HCT116 (cell line): ENCODE measurements around the gene ABCC1. TPM values are rescaled to one million over a fixed set of nuclear protein-coding genes. Genes with fewer than 3 reads are reported as not detected.

Source experiments
- ATAC-seq: fragments of 200-7000 bp; cut with Tn5 transposase; 2 replicates; pipeline ENCODE4 v1.9.1; 2020; ENCODE audit warnings: mild to moderate bottlenecking, moderate library complexity
- BruUV-seq: library from RNA; stranded (reverse); fragments of 400-500 nt; replicated peaks from 2 replicates; lab custom pipeline; 2021; lab: Mats Ljungman, UMichigan
- CTCF ChIA-PET: fragments of 300-600 bp; sonication (Branson Sonifier 250); formaldehyde crosslinking; loops from one replicate; lab custom pipeline; 2021; ENCODE audit warnings: antibody characterized with exemption; lab: Charles Lee
- POLR2A ChIA-PET: fragments of 300-600, 350-600 bp; sonication (Branson Sonifier 250); formaldehyde crosslinking; loops from one replicate; lab custom pipeline; 2021; ENCODE audit warnings: antibody characterized with exemption; lab: Charles Lee
- RAD21 ChIA-PET, 2 experiments: fragments of 300-600 bp; sonication (Branson Sonifier 250); formaldehyde crosslinking; loops; one replicate each; lab custom pipeline; 2023; ENCODE audit warnings: low total read pairs in 2 of 2; ENCODE audit not compliant: uncharacterized antibody in 2 of 2, unreplicated experiment in 2 of 2, low non-redundant PET in 1 of 2; lab: Charles Lee
- DNase-seq: peaks from one replicate; pipeline ENCODE4 v3.0.0-alpha.2; 2010; ENCODE audit warnings: low read depth, low spot score
- H2AFZ ChIP-seq: fragments of 200-600 bp; shearing (Covaris generic), sonication (generic); 2 replicates; pipeline ENCODE4 v1.6.1; 2017; ENCODE audit warnings: low read depth, mixed run types, mixed read lengths, antibody characterized with exemption, low read length; ENCODE audit not compliant: poor library complexity, severe bottlenecking
- H3K27ac ChIP-seq: 2 replicates; pipeline ENCODE4 v1.5.1; 2012; ENCODE audit warnings: low read depth, low read length
- H3K27me3 ChIP-seq: fragments of 200-600 bp; sonication (generic); 2 replicates; pipeline ENCODE4 v1.6.1; 2016; ENCODE audit warnings: mixed run types, low read length, mixed read lengths; ENCODE audit not compliant: insufficient read depth
- H3K36me3 ChIP-seq, 2 experiments: fragments of 200-500 bp in 1 of 2; fragments of 200-600 bp in 1 of 2; sonication (Bioruptor generic) in 1 of 2; sonication (generic) in 1 of 2; 2 replicates each; pipeline versions ENCODE4 v1.5.1 to v1.6.1; 2014 to 2016; ENCODE audit warnings: low read length in 2 of 2, inconsistent platforms in 1 of 2, mixed read lengths in 1 of 2, mixed run types in 1 of 2; ENCODE audit not compliant: insufficient read depth in 2 of 2, control insufficient read depth in 1 of 2
- H3K4me1 ChIP-seq, 2 experiments: fragments of 200-600 bp in 1 of 2; sonication (generic) in 1 of 2; 2 replicates each; pipeline versions ENCODE4 v1.5.1 to v1.6.1; 2012 to 2017; ENCODE audit warnings: low read length in 2 of 2, inconsistent platforms in 1 of 2, mild to moderate bottlenecking in 1 of 2, mixed read lengths in 1 of 2, mixed run types in 1 of 2, moderate library complexity in 1 of 2; ENCODE audit not compliant: insufficient read depth in 2 of 2, control insufficient read depth in 1 of 2
- H3K4me2 ChIP-seq: fragments of 200-600 bp; sonication (generic); 2 replicates; pipeline ENCODE4 v1.6.1; 2017; ENCODE audit warnings: mixed run types, low read length, mixed read lengths
- H3K4me3 ChIP-seq, 2 experiments: fragments of 200-600 bp in 1 of 2; sonication (generic) in 1 of 2; replicated peaks in 1 of 2; 2 replicates each; pipeline ENCODE4 v1.5.1; 2011 to 2016; ENCODE audit warnings: low read length in 2 of 2, control low read depth in 1 of 2, low read depth in 1 of 2, mild to moderate bottlenecking in 1 of 2, mixed read lengths in 1 of 2, mixed run types in 1 of 2
- H3K79me2 ChIP-seq: fragments of 200-600 bp; sonication (generic); 2 replicates; pipeline ENCODE4 v1.6.1; 2017; ENCODE audit warnings: mild to moderate bottlenecking, mixed run types, low read length, moderate library complexity, mixed read lengths; ENCODE audit not compliant: insufficient read depth
- H3K9ac ChIP-seq: fragments of 200-600 bp; sonication (generic); 2 replicates; pipeline ENCODE4 v1.6.1; 2016; ENCODE audit warnings: low read length, mixed read lengths
- H3K9me2 ChIP-seq: fragments of 200-600 bp; sonication (generic), shearing (Covaris generic); 2 replicates; pipeline ENCODE4 v1.6.1; 2017; ENCODE audit warnings: mixed run types, mild to moderate bottlenecking, moderate library complexity; ENCODE audit not compliant: insufficient read depth
- H3K9me3 ChIP-seq, 2 experiments: fragments of 200-500 bp in 1 of 2; fragments of 200-600 bp in 1 of 2; sonication (Bioruptor generic) in 1 of 2; sonication (generic) in 1 of 2; 2 replicates each; pipeline ENCODE4 v1.6.1; 2014 to 2017; ENCODE audit warnings: low read length in 2 of 2, mixed read lengths in 2 of 2, inconsistent platforms in 1 of 2, low read depth in 1 of 2, mild to moderate bottlenecking in 1 of 2, mixed run types in 1 of 2, moderate library complexity in 1 of 2; ENCODE audit not compliant: control insufficient read depth in 1 of 2, insufficient read depth in 1 of 2
- H4K20me1 ChIP-seq: fragments of 200-600 bp; sonication (generic), shearing (Covaris generic); 2 replicates; pipeline ENCODE4 v1.6.1; 2017; ENCODE audit warnings: mixed run types, mild to moderate bottlenecking, moderate library complexity; ENCODE audit not compliant: insufficient read depth
- CEBPB ChIP-seq: IDR thresholded peaks from 2 replicates; pipeline ENCODE4 v1.6.1; 2012; ENCODE audit warnings: low read depth
- EGR1 ChIP-seq: IDR thresholded peaks from 2 replicates; pipeline ENCODE4 v1.6.1; 2012; ENCODE audit warnings: low read depth
- ELF1 ChIP-seq: IDR thresholded peaks from 2 replicates; pipeline ENCODE4 v1.6.1; 2012; ENCODE audit warnings: low read depth, borderline replicate concordance
- EZH2phosphoT487 ChIP-seq: fragments of 200-600 bp; IDR thresholded peaks from 2 replicates; pipeline ENCODE4 v1.6.1; 2018; ENCODE audit warnings: antibody characterized with exemption, borderline replicate concordance
- FOSL1 ChIP-seq: IDR thresholded peaks from 2 replicates; pipeline ENCODE4 v1.6.1; 2012; ENCODE audit warnings: low read depth
- JUND ChIP-seq: IDR thresholded peaks from 2 replicates; pipeline ENCODE4 v1.6.1; 2012
- RAD21 ChIP-seq: IDR thresholded peaks from 2 replicates; pipeline ENCODE4 v1.6.1; 2012; ENCODE audit warnings: low read depth, mild to moderate bottlenecking
- SIN3A ChIP-seq: IDR thresholded peaks from 2 replicates; pipeline ENCODE4 v1.6.1; 2012; ENCODE audit warnings: low read depth
- TCF7L2 ChIP-seq: IDR thresholded peaks from 2 replicates; pipeline ENCODE4 v1.7.0; 2011; ENCODE audit warnings: borderline replicate concordance, inconsistent platforms; ENCODE audit not compliant: insufficient read depth, insufficient read length; ENCODE audit errors: extremely low read depth
- YY1 ChIP-seq: IDR thresholded peaks from 2 replicates; pipeline ENCODE4 v1.6.1; 2011; ENCODE audit warnings: low read length, low read depth, moderate library complexity, mild to moderate bottlenecking; ENCODE audit not compliant: insufficient replicate concordance; ENCODE audit errors: extremely low read depth
- ZNF274 ChIP-seq: fragments of 200-500 bp; sonication (Bioruptor generic); IDR thresholded peaks from 2 replicates; pipeline ENCODE4 v1.6.1; 2014; ENCODE audit warnings: mild to moderate bottlenecking, low read depth, low read length, inconsistent platforms
- intact Hi-C: fragments of 100-400 bp; cut with micrococcal nuclease; formaldehyde crosslinking; loops from 2 replicates; pipeline ENCODE4 v1.10.0; 2022
- total RNA-seq: library from RNA; stranded (reverse); gene quantifications from one replicate; pipeline ENCODE4 v1.2.1, GENCODE V29; 2021; ENCODE audit not compliant: unreplicated experiment
- TF ChIP-seq, protein P1 (sequence below): IDR thresholded peaks from 2 replicates; pipeline ENCODE4 v1.6.1; 2011; ENCODE audit warnings: mild to moderate bottlenecking, low read length, moderate library complexity; ENCODE audit not compliant: insufficient replicate concordance; ENCODE audit errors: extremely low read depth
- TF ChIP-seq, protein P2 (sequence below): IDR thresholded peaks from 2 replicates; pipeline ENCODE4 v1.6.1; 2012

ABCC1 gene
- total RNA-seq, 1 experiment from 2014 or later: 61.9 TPM

DNA sequence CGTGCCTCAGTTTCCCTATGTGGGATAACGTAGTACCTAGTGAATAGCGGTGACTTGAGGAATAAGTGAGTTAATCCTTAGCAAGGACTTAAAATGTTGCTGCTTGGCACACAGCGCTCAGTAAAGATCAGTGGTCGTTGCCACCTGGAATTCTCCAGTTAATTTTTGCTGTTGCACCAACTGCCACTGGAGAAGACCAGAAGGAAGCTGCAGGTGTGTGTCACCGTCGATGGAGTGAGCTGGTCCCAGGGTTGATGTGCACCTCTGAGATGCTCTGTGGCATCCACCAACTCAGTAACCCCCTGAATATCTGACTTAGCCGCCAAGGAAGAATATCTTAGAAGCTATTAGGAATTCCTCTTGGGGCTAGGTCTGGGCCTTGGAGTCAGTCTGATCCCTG lies 4.1 kb downstream of the ABCC1 start:
- no TSS peak for BruUV-seq

More for the DNA sequence above, 4.1 kb downstream of the ABCC1 start:
- H3K9me3 ChIP-seq: no peaks in the 10 kb centered on the region
- POLR2A ChIA-PET: no interaction called here
- no peak for ATAC-seq
- TF ChIP-seq CEBPB: no peak
- no peak for TF ChIP-seq ZNF274
- TF ChIP-seq ELF1: no peak
- TF ChIP-seq EZH2phosphoT487: no peak
- TF ChIP-seq TCF7L2: no peak
- no peak for TF ChIP-seq SIN3A
- no peak for TF ChIP-seq FOSL1
- TF ChIP-seq, protein P1, sequence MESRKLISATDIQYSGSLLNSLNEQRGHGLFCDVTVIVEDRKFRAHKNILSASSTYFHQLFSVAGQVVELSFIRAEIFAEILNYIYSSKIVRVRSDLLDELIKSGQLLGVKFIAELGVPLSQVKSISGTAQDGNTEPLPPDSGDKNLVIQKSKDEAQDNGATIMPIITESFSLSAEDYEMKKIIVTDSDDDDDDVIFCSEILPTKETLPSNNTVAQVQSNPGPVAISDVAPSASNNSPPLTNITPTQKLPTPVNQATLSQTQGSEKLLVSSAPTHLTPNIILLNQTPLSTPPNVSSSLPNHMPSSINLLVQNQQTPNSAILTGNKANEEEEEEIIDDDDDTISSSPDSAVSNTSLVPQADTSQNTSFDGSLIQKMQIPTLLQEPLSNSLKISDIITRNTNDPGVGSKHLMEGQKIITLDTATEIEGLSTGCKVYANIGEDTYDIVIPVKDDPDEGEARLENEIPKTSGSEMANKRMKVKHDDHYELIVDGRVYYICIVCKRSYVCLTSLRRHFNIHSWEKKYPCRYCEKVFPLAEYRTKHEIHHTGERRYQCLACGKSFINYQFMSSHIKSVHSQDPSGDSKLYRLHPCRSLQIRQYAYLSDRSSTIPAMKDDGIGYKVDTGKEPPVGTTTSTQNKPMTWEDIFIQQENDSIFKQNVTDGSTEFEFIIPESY: no peak
- no peak for TF ChIP-seq JUND
- TF ChIP-seq EGR1: no peak
- TF ChIP-seq, protein P2, sequence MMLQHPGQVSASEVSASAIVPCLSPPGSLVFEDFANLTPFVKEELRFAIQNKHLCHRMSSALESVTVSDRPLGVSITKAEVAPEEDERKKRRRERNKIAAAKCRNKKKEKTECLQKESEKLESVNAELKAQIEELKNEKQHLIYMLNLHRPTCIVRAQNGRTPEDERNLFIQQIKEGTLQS: no peak
- TF ChIP-seq RAD21: no peak
- no peak for TF ChIP-seq YY1
- TF ChIP-seq, all 23 proteins: peak for 0
- CTCF ChIA-PET: no interaction called here
- no peaks in the 10 kb centered on the region for H3K9me2 ChIP-seq
- RAD21 ChIA-PET: no interaction called here
- no peaks in the 10 kb centered on the region for H3K27me3 ChIP-seq
- H3K79me2 ChIP-seq: peaks cover 89% of the 10 kb centered on the region
- no peak overlapping the region for H3K4me3 ChIP-seq
- no peak overlapping the region for H2AFZ ChIP-seq
- intact Hi-C loops: no loop called here
- H3K27ac ChIP-seq: no peak overlapping the region
- H3K36me3 ChIP-seq: no peaks in the 10 kb centered on the region
- no peak for DNase-seq
- H3K4me2 ChIP-seq: no peak overlapping the region
- H3K4me1 ChIP-seq: peaks cover 22 to 37% of the 10 kb centered on the region in 2 experiments
- H4K20me1 ChIP-seq: no peaks in the 10 kb centered on the region; the same call in 1 of the 2 replicates
- H3K9ac ChIP-seq: no peak overlapping the region
